Caco-2 (cell line): ENCODE measurements around the gene C1orf159. TPM values are rescaled to one million over a fixed set of nuclear protein-coding genes. Genes with fewer than 3 reads are reported as not detected.

Experiments
- BruUV-seq: library from RNA; stranded (reverse); fragments of 400-500 nt; replicated peaks from 2 replicates; lab custom pipeline; 2021; lab: Mats Ljungman, UMichigan
- CTCF ChIA-PET: fragments of 300-600 bp; sonication (Branson Sonifier 250); formaldehyde crosslinking; loops from one replicate; lab custom pipeline; 2022; ENCODE audit warnings: antibody characterized with exemption; lab: Charles Lee
- POLR2A ChIA-PET: fragments of 300-600 bp; sonication (Branson Sonifier 250); formaldehyde crosslinking; loops from one replicate; lab custom pipeline; 2022; ENCODE audit warnings: antibody characterized with exemption; lab: Charles Lee
- DNase-seq, 2 experiments: peaks; one replicate each; pipeline versions ENCODE4 v3.0.0 to v3.0.0-alpha.2; 2020 to 2022
- H3K27me3 ChIP-seq: replicated peaks from 2 replicates; pipeline ENCODE4 v1.6.0; 2011; ENCODE audit warnings: low read length; ENCODE audit not compliant: control insufficient read depth, insufficient read depth
- H3K36me3 ChIP-seq: 2 replicates; pipeline ENCODE4 v1.5.1; 2011; ENCODE audit warnings: low read length; ENCODE audit not compliant: control insufficient read depth, insufficient read depth
- H3K4me1 ChIP-seq: fragments of 250-450 bp; sonication (Bioruptor Pico); 2 replicates; pipeline ENCODE4 v1.5.1; 2020; ENCODE audit warnings: mild to moderate bottlenecking
- H3K4me3 ChIP-seq: 2 replicates; pipeline ENCODE4 v1.5.1; 2011; ENCODE audit warnings: low read depth, mild to moderate bottlenecking, control low read depth, low read length
- H3K9me3 ChIP-seq: fragments of 250-450 bp; sonication (Bioruptor Pico); 2 replicates; pipeline ENCODE4 v1.5.1; 2020; ENCODE audit warnings: mild to moderate bottlenecking, moderate library complexity
- H3K27ac Mint-ChIP-seq: one replicate; pipeline ENCODE4 v1.8.0; 2022; ENCODE audit warnings: mixed read lengths; ENCODE audit not compliant: unreplicated experiment
- H3K27me3 Mint-ChIP-seq: one replicate; pipeline ENCODE4 v1.8.0; 2022; ENCODE audit warnings: mixed read lengths; ENCODE audit not compliant: insufficient read depth, unreplicated experiment
- H3K36me3 Mint-ChIP-seq: one replicate; pipeline ENCODE4 v1.8.0; 2022; ENCODE audit warnings: mild to moderate bottlenecking, mixed read lengths; ENCODE audit not compliant: insufficient read depth, unreplicated experiment
- H3K4me1 Mint-ChIP-seq: one replicate; pipeline ENCODE4 v1.8.0; 2022; ENCODE audit warnings: low read depth, mixed read lengths; ENCODE audit not compliant: unreplicated experiment
- H3K4me3 Mint-ChIP-seq: one replicate; pipeline ENCODE4 v1.8.0; 2022; ENCODE audit warnings: mild to moderate bottlenecking, moderate library complexity, mixed read lengths; ENCODE audit not compliant: unreplicated experiment
- H3K9me3 Mint-ChIP-seq: one replicate; pipeline ENCODE4 v1.8.0; 2022; ENCODE audit warnings: mixed read lengths; ENCODE audit not compliant: unreplicated experiment
- CTCF ChIP-seq, 2 experiments: fragments of 200-600 bp in 1 of 2; IDR thresholded peaks; 1 replicate in 1 of 2; 2 replicates in 1 of 2; pipeline versions ENCODE4 v1.5.1 to v1.8.0; 2011 to 2022; ENCODE audit warnings: antibody characterized with exemption in 1 of 2, control low read depth in 1 of 2, inconsistent platforms in 1 of 2, low read depth in 1 of 2, low read length in 1 of 2, mild to moderate bottlenecking in 1 of 2, moderate library complexity in 1 of 2; ENCODE audit not compliant: insufficient read depth in 1 of 2, severe bottlenecking in 1 of 2, unreplicated experiment in 1 of 2
- intact Hi-C: fragments of 100-400 bp; cut with micrococcal nuclease; formaldehyde crosslinking; loops from one replicate; pipeline ENCODE4 v1.10.0; 2022; ENCODE audit not compliant: unreplicated experiment
- total RNA-seq: library from RNA; stranded (reverse); gene quantifications from 2 replicates; pipeline ENCODE4 v1.2.3, GENCODE V29; 2022

The C1orf159 gene
- total RNA-seq, 1 experiment from 2014 or later = 12.9 TPM

DNA sequence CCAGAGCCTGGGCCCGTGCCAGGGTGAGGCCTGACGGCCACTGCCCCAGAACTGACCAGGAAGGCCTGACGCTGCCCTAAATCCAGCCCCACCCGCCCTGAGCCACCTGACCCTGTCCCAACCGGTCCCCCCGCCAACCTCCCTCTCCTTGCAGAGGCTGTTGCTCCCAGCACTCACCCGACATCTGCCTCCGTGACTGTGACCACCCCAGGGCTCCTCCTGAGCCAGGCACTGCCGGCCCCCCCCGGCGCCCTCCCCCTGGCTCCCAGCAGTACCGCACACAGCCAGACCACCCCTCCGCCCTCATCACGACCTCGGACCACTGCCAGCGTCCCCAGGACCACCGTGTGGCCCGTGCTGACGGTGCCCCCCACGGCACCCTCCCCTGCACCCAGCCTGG is 69.6 kb downstream of the C1orf159 start:
- TSS peak; percentile 37 for BruUV-seq
- no peaks in the 10 kb centered on the region for H3K27me3 ChIP-seq
- no peaks in the 10 kb centered on the region for H3K4me1 ChIP-seq
- no peak overlapping the region for H3K27ac Mint-ChIP-seq
- H3K9me3 ChIP-seq = no peaks in the 10 kb centered on the region
- no peaks in the 10 kb centered on the region for H3K9me3 Mint-ChIP-seq
- H3K36me3 Mint-ChIP-seq = peaks cover 43% of the 10 kb centered on the region
- no peak for DNase-seq
- no peak for TF ChIP-seq CTCF (IDR thresholded peaks at IDR 0.05; ENCODE audit: insufficient read depth in 1 of 2, low read depth in 1 of 2, low read length in 1 of 2, severe bottlenecking in 1 of 2, unreplicated experiment in 1 of 2)
- no peaks in the 10 kb centered on the region for H3K4me1 Mint-ChIP-seq
- POLR2A ChIA-PET = no interaction called here
- H3K4me3 Mint-ChIP-seq = no peak overlapping the region
- no peak overlapping the region for H3K4me3 ChIP-seq
- H3K27me3 Mint-ChIP-seq = no peaks in the 10 kb centered on the region
- intact Hi-C loops = no loop called here
- CTCF ChIA-PET = no interaction called here
- peaks cover 2% of the 10 kb centered on the region; the same call in 1 of the 2 replicates for H3K36me3 ChIP-seq

GRCh38 chr1:1045129-1045528 is 70.8 kb downstream of the C1orf159 start:
- Mint-ChIP-seq H3K4me3 (no peak overlapping the region), H3K9me3 (no peaks in the 10 kb centered on the region), H3K27ac (no peak overlapping the region), H3K4me1 (no peaks in the 10 kb centered on the region), H3K36me3 (peaks cover 33% of the 10 kb centered on the region), H3K27me3 (no peaks in the 10 kb centered on the region)
- BruUV-seq = no TSS peak
- intact Hi-C loops = no loop called here
- Histone ChIP-seq H3K4me3 (no peak overlapping the region), H3K4me1 (no peaks in the 10 kb centered on the region), H3K27me3 (no peaks in the 10 kb centered on the region), H3K9me3 (no peaks in the 10 kb centered on the region), H3K36me3 (peaks cover 2% of the 10 kb centered on the region; the same call in 1 of the 2 replicates)
- DNase-seq = no peak
- POLR2A ChIA-PET = no interaction called here
- CTCF ChIA-PET = no interaction called here
- no peak for TF ChIP-seq CTCF (IDR thresholded peaks at IDR 0.05; ENCODE audit: insufficient read depth in 1 of 2, low read depth in 1 of 2, low read length in 1 of 2, severe bottlenecking in 1 of 2, unreplicated experiment in 1 of 2)

- Mint-ChIP-seq H3K27me3 (no peaks in the 10 kb centered on the region), H3K4me3 (no peak overlapping the region), H3K4me1 (no peaks in the 10 kb centered on the region), H3K9me3 (no peaks in the 10 kb centered on the region), H3K36me3 (peaks cover 37% of the 10 kb centered on the region), H3K27ac (no peak overlapping the region)
- peaks cover 2% of the 10 kb centered on the region; the same call in 1 of the 2 replicates for H3K36me3 ChIP-seq
- no peak for DNase-seq
- TF ChIP-seq CTCF (IDR thresholded peaks at IDR 0.05; ENCODE audit: insufficient read depth in 1 of 2, low read depth in 1 of 2, low read length in 1 of 2, severe bottlenecking in 1 of 2, unreplicated experiment in 1 of 2) = no peak
- no peak overlapping the region for H3K4me3 ChIP-seq
- no TSS peak for BruUV-seq
- ChIA-PET POLR2A (no interaction called here), CTCF (no interaction called here)
- no peaks in the 10 kb centered on the region for H3K4me1 ChIP-seq
- intact Hi-C loops = no loop called here
- no peaks in the 10 kb centered on the region for H3K9me3 ChIP-seq
- no peaks in the 10 kb centered on the region for H3K27me3 ChIP-seq
Measured at GRCh38 chr1:1044455-1045078, 71.3 kb downstream of the C1orf159 start.
